ENCODE data around the gene LY6G6C.

DNA sequence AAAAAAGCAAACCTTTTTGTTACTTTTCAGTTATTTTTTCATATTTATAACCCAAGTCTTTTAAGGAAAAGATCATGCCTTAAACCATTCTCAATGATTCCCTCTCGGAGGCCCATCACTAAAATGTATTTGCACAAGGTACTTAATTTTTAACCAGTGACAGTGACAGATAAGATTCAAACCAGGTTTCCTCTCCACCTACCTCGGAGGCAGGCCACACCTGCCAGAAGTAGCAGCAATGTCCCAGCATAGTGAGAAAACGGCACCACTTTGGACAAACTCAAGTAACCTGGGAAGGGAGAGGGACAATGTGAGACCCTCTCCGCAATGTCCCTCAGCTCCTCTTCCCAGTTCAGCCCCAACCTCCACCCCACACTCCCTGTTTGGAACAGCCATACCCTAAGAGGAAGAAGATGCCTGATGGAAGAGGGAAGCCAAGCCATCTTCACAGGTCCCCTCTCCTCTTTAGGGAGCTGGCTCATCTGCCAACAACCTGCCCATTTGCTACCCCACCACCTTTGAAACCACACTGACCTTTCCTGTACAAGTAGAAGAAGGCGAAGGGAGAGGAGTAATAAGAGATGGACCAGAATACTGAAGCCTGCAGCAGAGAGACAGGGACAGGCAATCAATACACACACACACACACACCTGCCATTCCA lies 20.7 kb downstream of the LY6G6C start:
- TF ChIP-seq, protein P1, sequence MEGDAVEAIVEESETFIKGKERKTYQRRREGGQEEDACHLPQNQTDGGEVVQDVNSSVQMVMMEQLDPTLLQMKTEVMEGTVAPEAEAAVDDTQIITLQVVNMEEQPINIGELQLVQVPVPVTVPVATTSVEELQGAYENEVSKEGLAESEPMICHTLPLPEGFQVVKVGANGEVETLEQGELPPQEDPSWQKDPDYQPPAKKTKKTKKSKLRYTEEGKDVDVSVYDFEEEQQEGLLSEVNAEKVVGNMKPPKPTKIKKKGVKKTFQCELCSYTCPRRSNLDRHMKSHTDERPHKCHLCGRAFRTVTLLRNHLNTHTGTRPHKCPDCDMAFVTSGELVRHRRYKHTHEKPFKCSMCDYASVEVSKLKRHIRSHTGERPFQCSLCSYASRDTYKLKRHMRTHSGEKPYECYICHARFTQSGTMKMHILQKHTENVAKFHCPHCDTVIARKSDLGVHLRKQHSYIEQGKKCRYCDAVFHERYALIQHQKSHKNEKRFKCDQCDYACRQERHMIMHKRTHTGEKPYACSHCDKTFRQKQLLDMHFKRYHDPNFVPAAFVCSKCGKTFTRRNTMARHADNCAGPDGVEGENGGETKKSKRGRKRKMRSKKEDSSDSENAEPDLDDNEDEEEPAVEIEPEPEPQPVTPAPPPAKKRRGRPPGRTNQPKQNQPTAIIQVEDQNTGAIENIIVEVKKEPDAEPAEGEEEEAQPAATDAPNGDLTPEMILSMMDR (conservative IDR thresholded peaks at IDR 0.05; ENCODE audit: low read depth in 2 of 2) = no peak
- no peak for TF ChIP-seq CREB1 (CRISPR knock-in tag; IDR thresholded peaks at IDR 0.05; ENCODE audit: low read depth)
- no peak for TF ChIP-seq POLR2AphosphoS5 (IDR thresholded peaks at IDR 0.05; ENCODE audit: low read depth)
- TF ChIP-seq ZNF331 (CRISPR knock-in tag; IDR thresholded peaks at IDR 0.05; ENCODE audit: low read depth) = no peak
